HepG2 (cell line): ENCODE results near the gene TUT1. TPM values are rescaled to one million over a fixed set of nuclear protein-coding genes. Genes with fewer than 3 reads are reported as not detected.

Source experiments
- ARNTL ChIP-seq: sonication (generic); formaldehyde crosslinking; IDR thresholded peaks from 2 replicates; pipeline ENCODE4 v1.4.0; 2020; ENCODE audit warnings: mild to moderate bottlenecking, missing genetic modification reagents
- BRD4 ChIP-seq: sonication (generic); formaldehyde crosslinking; IDR thresholded peaks from 2 replicates; pipeline ENCODE4 v1.4.0; 2020; ENCODE audit warnings: missing genetic modification reagents
- CREB1 ChIP-seq, 2 experiments: fragments of 450-650 bp in 1 of 2; IDR thresholded peaks; 2 replicates each; pipeline ENCODE4 v1.6.1; 2016 to 2017; ENCODE audit warnings: control low read depth in 1 of 2, mild to moderate bottlenecking in 1 of 2, missing compliant biosample characterization in 1 of 2, missing genetic modification characterization in 1 of 2
- CTCF ChIP-seq: sonication (generic); formaldehyde crosslinking; IDR thresholded peaks from 2 replicates; pipeline ENCODE4 v1.5.0; 2020; ENCODE audit warnings: mild to moderate bottlenecking, missing genetic modification reagents, moderate library complexity
- DMAP1 ChIP-seq: IDR thresholded peaks from 2 replicates; pipeline ENCODE4 v1.6.1; 2016
- ERF ChIP-seq: IDR thresholded peaks from 2 replicates; pipeline ENCODE4 v1.6.1; 2018; ENCODE audit warnings: missing biosample characterization, missing genetic modification reagents
- JUN ChIP-seq: sonication (generic); formaldehyde crosslinking; IDR thresholded peaks from 2 replicates; pipeline ENCODE4 v1.4.0; 2020; ENCODE audit warnings: mild to moderate bottlenecking, missing genetic modification reagents
- KLF13 ChIP-seq: sonication (generic); formaldehyde crosslinking; IDR thresholded peaks from 2 replicates; pipeline ENCODE4 v1.4.0; 2020; ENCODE audit warnings: mild to moderate bottlenecking, missing genetic modification reagents
- MEIS1 ChIP-seq: sonication (generic); formaldehyde crosslinking; IDR thresholded peaks from 2 replicates; pipeline ENCODE4 v1.9.0; 2021; ENCODE audit warnings: mild to moderate bottlenecking, missing genetic modification reagents, moderate library complexity, borderline replicate concordance
- MTA1 ChIP-seq: sonication (generic); formaldehyde crosslinking; IDR thresholded peaks from 2 replicates; pipeline ENCODE4 v1.4.0; 2020; ENCODE audit warnings: missing genetic modification reagents, mild to moderate bottlenecking, borderline replicate concordance
- MTF2 ChIP-seq: sonication (generic); formaldehyde crosslinking; IDR thresholded peaks from 2 replicates; pipeline ENCODE4 v1.5.0; 2020; ENCODE audit warnings: missing genetic modification reagents, borderline replicate concordance
- NR2F6 ChIP-seq, 2 experiments: IDR thresholded peaks; 2 replicates each; pipeline ENCODE4 v1.6.1; 2016; ENCODE audit warnings: antibody characterized with exemption in 1 of 2, mild to moderate bottlenecking in 1 of 2
- NR3C1 ChIP-seq: sonication (generic); formaldehyde crosslinking; IDR thresholded peaks from 2 replicates; pipeline ENCODE4 v1.4.0; 2020; ENCODE audit warnings: missing genetic modification reagents
- RBAK ChIP-seq: sonication (generic); formaldehyde crosslinking; IDR thresholded peaks from 2 replicates; pipeline ENCODE4 v1.5.1; 2020; ENCODE audit warnings: mild to moderate bottlenecking, missing genetic modification reagents
- SNAPC5 ChIP-seq: sonication (generic); formaldehyde crosslinking; IDR thresholded peaks from 2 replicates; pipeline ENCODE4 v1.8.1; 2023; ENCODE audit warnings: mild to moderate bottlenecking, missing genetic modification reagents, borderline replicate concordance
- TARDBP ChIP-seq: sonication (generic); formaldehyde crosslinking; IDR thresholded peaks from 2 replicates; pipeline ENCODE4 v1.8.0; 2022; ENCODE audit warnings: mild to moderate bottlenecking, missing genetic modification reagents
- TCF7L2 ChIP-seq: IDR thresholded peaks from 2 replicates; pipeline ENCODE4 v1.6.1; 2011; ENCODE audit warnings: mild to moderate bottlenecking, low read depth, low read length, moderate library complexity
- THAP11 ChIP-seq: IDR thresholded peaks from 2 replicates; pipeline ENCODE4 v1.6.1; 2016; ENCODE audit warnings: missing biosample characterization, missing genetic modification reagents
- TOPORS ChIP-seq: sonication (generic); formaldehyde crosslinking; IDR thresholded peaks from 2 replicates; pipeline ENCODE4 v1.8.0; 2023; ENCODE audit warnings: mild to moderate bottlenecking, missing genetic modification reagents
- ZBTB4 ChIP-seq: sonication (generic); formaldehyde crosslinking; IDR thresholded peaks from 2 replicates; pipeline ENCODE4 v1.4.0; 2020; ENCODE audit warnings: missing genetic modification reagents, mild to moderate bottlenecking, borderline replicate concordance
- ZC3H4 ChIP-seq: sonication (generic); formaldehyde crosslinking; IDR thresholded peaks from 2 replicates; pipeline ENCODE4 v1.4.0; 2020; ENCODE audit warnings: missing genetic modification reagents, borderline replicate concordance
- ZEB1 ChIP-seq: IDR thresholded peaks from 2 replicates; pipeline ENCODE4 v1.6.1; 2012; ENCODE audit warnings: mild to moderate bottlenecking, low read depth, inconsistent platforms; ENCODE audit not compliant: insufficient replicate concordance
- ZMYM3 ChIP-seq: sonication (generic); formaldehyde crosslinking; IDR thresholded peaks from 2 replicates; pipeline ENCODE4 v1.5.1; 2020; ENCODE audit warnings: mild to moderate bottlenecking, missing genetic modification reagents
- ZNF101 ChIP-seq: sonication (generic); formaldehyde crosslinking; IDR thresholded peaks from 2 replicates; pipeline ENCODE4 v1.4.0; 2020; ENCODE audit warnings: mild to moderate bottlenecking, low read depth, missing genetic modification reagents, borderline replicate concordance
- ZNF34 ChIP-seq: sonication (generic); formaldehyde crosslinking; IDR thresholded peaks from 2 replicates; pipeline ENCODE4 v1.4.0; 2020; ENCODE audit warnings: mild to moderate bottlenecking, missing genetic modification reagents, borderline replicate concordance
- ZNF670 ChIP-seq: sonication (generic); formaldehyde crosslinking; IDR thresholded peaks from 2 replicates; pipeline ENCODE4 v1.8.0; 2022; ENCODE audit warnings: mild to moderate bottlenecking, missing genetic modification reagents, borderline replicate concordance
- ZSCAN30 ChIP-seq: sonication (generic); formaldehyde crosslinking; IDR thresholded peaks from 2 replicates; pipeline ENCODE4 v1.5.0; 2020; ENCODE audit warnings: mild to moderate bottlenecking, missing genetic modification reagents
- polyA plus RNA-seq, 8 experiments: library from polyadenylated mRNA; depleted of rRNA in 3 of 8; stranded (reverse) in 7 of 8; unstranded in 1 of 8; fragments of >200 nt; fragmentation: Illumina TruSeq in 4 of 8; extraction: Trizol in 4 of 8; gene quantifications; 2 replicates each; pipeline versions ENCODE4 v1.2.1 to v1.2.3, GENCODE V29; 2011 to 2016; ENCODE audit warnings: low read depth in 4 of 8, missing spikeins in 1 of 8, mixed read lengths in 1 of 8; ENCODE audit not compliant: insufficient read depth in 1 of 8
- total RNA-seq, 5 experiments: library from RNA; depleted of rRNA; stranded (reverse); fragments of >200 nt; fragmentation: Illumina TruSeq; extraction: Trizol; gene quantifications; 2 replicates each; pipeline ENCODE4 v1.2.3, GENCODE V29; 2016; ENCODE audit warnings: low read depth in 1 of 5

The TUT1 gene
- total and polyA plus RNA-seq, 2 of the 13 experiments (the other 11 are each of a cell fraction or from before 2014, with no cell fraction given) = 9.7 to 14.3 TPM

GRCh38 chr11:62611705-62612365 lies 20.5 kb upstream of the TUT1 start (continued):
- TF ChIP-seq RBAK (CRISPR knock-in tag) = no peak
- no peak for TF ChIP-seq CREB1 (IDR thresholded peaks at IDR 0.05)
- no peak for TF ChIP-seq CREB1 (CRISPR knock-in tag; IDR thresholded peaks at IDR 0.05)
- no peak; the same call in 1 of the 2 replicates for TF ChIP-seq ERF
- TF ChIP-seq TCF7L2 = no peak
- 0 out of 2 replicates have a peak, but pooled peaks have one; percentile 18 for TF ChIP-seq TOPORS (CRISPR knock-in tag)
- TF ChIP-seq THAP11 (CRISPR knock-in tag) = 0 out of 2 replicates have a peak, but pooled peaks have one; percentile 1
- no peak for TF ChIP-seq ZBTB4 (CRISPR knock-in tag)
- TF ChIP-seq ZEB1 = no peak
- peak; percentile 29 for TF ChIP-seq CTCF (CRISPR knock-in tag)
- TF ChIP-seq NR3C1 (CRISPR knock-in tag) = no peak
- no peak for TF ChIP-seq ZC3H4
- 0 out of 2 replicates have a peak, but pooled peaks have one; percentile 48 for TF ChIP-seq MEIS1 (CRISPR knock-in tag)
- no peak for TF ChIP-seq ZNF34 (CRISPR knock-in tag)
- no peak for TF ChIP-seq NR2F6 (IDR thresholded peaks at IDR 0.05)
- TF ChIP-seq NR2F6 (CRISPR knock-in tag; IDR thresholded peaks at IDR 0.05) = no peak
- no peak for TF ChIP-seq ARNTL (CRISPR knock-in tag)
- peak; percentile 2; the same call in 1 of the 2 replicates for TF ChIP-seq JUN
- no peak for TF ChIP-seq ZSCAN30
- TF ChIP-seq BRD4 (CRISPR knock-in tag) = no peak
- TF ChIP-seq KLF13 (CRISPR knock-in tag) = no peak
- TF ChIP-seq MTA1 (CRISPR knock-in tag) = no peak
- TF ChIP-seq ZMYM3 (CRISPR knock-in tag) = peak; percentile 82
- TF ChIP-seq ZNF101 = no peak
- TF ChIP-seq MTF2 (CRISPR knock-in tag) = no peak
- TF ChIP-seq ZNF670 (CRISPR knock-in tag) = no peak
- no peak for TF ChIP-seq TARDBP (CRISPR knock-in tag)
- no peak for TF ChIP-seq SNAPC5
- TF ChIP-seq DMAP1 (CRISPR knock-in tag) = peak; percentile 49; the same call in 1 of the 2 replicates
